ACHN (cell line): ENCODE measurements around the gene KREMEN2.

Experiments
- DNase-seq: peaks from one replicate; pipeline ENCODE4 v3.0.0-alpha.2; 2015
- in situ Hi-C: cut with HindIII; loops from 2 replicates; pipeline ENCODE4 v1.10.0; 2017; ENCODE audit warnings: low sequenced_read_pairs, low pct_ligation_motif_present, low pct_unique_long_range_greater_than_20kb

Gene KREMEN2

DNA sequence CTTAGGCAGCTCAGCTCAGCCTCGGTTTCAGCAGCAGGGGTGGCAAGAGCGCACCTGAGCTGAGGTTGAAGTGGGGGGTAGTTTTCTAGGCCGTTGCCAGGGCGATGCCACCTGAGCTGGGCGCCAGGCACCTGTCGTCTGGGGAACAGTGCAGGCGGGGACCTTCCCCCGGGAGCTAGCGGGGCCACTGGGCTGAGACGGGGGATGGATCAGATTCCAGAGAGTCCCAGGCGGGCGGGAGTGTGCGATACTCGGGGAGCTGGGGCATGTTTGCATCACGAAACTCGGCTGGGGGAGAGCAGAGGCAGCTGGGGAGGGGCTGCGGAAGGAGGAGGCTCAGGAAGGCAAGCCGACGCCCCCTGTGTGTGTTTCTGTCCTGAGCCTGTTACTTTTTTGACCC is 48.2 kb downstream of the KREMEN2 start:
- in situ Hi-C loops = no loop called here
- no peak for DNase-seq

DNA sequence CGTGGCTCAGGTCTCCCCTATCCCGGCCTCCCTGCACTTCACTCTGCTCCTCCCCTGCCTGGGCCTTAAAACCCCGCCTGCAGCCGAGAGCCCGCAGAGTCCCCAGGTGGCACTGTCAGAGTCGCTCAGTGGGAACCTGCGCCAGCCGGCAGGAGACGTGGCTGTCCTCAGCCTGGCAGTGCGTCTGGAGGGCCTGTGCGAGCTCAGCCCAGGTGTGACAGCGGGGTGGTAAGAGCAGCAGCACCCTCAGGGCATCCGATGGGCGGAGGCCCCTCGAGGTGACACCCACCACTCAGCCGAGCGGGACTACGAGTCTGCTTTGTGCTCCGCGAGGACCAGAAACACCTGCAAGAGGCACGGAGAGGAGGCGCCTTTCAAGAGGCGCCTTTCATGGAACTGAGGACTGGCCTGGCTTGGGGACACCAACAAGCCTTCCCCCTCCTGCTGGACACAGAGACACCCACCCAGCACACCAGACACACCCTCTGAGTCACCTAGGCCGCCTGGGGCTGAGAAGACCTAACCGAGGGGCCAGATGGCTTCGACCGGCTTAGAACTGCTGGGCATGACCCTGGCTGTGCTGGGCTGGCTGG is 48.8 kb downstream of the KREMEN2 start, which contains the start of gene CLDN9:
CLDN9 (plus strand) TSS at position 96 of the 593 bp plus-strand sequence; CDS start at position 536, 440 bp downstream.
- no peak for DNase-seq
- in situ Hi-C loops = no loop called here

DNA sequence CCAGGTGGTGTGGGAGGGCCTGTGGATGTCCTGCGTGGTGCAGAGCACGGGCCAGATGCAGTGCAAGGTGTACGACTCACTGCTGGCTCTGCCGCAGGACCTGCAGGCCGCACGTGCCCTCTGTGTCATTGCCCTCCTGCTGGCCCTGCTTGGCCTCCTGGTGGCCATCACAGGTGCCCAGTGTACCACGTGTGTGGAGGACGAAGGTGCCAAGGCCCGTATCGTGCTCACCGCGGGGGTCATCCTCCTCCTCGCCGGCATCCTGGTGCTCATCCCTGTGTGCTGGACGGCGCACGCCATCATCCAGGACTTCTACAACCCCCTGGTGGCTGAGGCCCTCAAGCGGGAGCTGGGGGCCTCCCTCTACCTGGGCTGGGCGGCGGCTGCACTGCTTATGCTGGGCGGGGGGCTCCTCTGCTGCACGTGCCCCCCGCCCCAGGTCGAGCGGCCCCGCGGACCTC is 49.4 kb downstream of the KREMEN2 start:
- in situ Hi-C loops = no loop called here

DNA sequence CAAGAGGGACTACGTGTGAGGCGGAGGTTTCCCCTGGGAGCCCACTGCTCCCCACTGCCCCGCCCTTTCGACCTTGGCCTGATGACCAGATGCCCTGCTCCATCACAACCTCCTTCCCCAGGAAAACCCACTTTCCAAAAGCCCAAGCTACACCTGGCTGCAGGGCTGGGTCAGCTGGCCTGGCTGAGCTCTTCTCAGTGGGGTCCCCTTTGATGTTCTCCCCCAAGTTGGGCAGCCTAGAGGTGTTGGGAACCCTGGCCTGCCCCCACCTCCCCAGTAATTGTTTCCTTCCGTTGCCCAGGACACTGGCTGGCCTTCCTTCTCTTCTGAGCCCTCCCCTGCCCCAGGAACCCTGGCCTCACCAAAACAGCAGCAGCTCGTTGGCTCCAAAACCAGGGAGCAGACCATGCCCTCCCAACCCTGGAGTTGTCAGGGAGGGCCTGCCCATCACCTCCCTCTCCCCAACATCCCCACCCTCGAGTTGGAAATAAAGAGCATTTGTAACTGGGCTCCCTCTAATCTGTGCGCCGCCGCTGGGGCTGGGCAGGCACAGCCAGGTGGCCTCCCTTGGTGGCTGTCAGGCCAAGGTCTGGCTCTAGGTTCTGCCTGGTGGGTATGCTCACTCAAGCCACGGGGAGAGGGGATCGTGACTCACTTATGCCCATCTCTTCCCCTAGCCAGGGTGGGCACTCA is 50.1 kb downstream of the KREMEN2 start:
- DNase-seq = no peak
- in situ Hi-C loops = no loop called here

More for the DNA sequence above, 49.4 kb downstream of the KREMEN2 start:
- DNase-seq = no peak

DNA sequence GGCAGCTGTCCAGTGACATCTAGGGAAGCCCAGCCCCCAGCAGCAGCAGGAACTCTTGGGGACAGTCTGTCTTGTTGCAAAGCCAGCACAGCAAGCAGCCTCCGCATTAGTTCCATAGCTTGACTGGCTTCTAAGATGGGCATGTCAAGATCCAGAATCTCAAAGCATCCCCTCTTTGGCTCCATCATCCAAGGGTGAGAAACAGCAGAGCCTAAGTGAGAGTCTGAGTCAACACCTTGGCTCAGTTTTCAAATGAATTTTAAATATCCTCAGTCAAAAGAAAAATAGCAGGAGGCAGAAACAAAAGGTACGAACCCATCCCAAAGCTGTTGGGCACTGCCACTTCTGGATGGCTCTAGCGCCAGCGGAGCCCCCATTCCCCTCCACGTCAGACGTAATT is 50.9 kb downstream of the KREMEN2 start:
- in situ Hi-C loops = no loop called here

DNA sequence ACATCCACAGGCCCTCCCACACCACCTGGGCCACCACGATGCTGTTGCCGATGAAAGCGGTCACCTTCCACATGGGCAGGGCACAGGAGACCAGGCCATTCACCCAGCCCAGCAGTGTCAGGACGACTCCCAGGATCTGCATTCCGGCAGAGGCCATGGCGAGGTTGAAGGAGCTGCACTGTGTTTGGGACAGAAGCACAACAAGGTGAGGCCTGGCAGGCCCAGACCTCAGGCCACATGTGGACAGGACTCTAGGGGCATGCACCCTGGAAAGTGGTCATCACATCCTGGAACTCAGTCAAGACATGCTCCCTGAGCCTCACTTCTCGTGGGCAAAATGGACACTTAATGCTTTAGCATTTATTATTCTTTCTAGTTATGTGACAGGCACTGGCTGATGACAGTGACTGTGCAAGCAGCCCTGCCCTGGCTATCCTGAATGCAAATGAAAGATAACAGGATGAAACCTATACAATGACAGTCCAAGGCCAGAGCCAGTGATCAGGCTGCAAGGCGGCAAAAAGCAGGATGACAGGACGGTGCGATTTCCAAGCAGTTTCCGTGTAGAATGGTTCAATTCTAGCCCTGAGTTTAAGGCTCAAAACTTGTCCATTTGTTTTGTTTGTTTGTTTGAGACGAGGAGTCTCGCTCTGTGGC is 51.9 kb downstream of the KREMEN2 start:
- DNase-seq = no peak
- in situ Hi-C loops = no loop called here

More for the DNA sequence above, 50.9 kb downstream of the KREMEN2 start:
- DNase-seq = no peak

DNA sequence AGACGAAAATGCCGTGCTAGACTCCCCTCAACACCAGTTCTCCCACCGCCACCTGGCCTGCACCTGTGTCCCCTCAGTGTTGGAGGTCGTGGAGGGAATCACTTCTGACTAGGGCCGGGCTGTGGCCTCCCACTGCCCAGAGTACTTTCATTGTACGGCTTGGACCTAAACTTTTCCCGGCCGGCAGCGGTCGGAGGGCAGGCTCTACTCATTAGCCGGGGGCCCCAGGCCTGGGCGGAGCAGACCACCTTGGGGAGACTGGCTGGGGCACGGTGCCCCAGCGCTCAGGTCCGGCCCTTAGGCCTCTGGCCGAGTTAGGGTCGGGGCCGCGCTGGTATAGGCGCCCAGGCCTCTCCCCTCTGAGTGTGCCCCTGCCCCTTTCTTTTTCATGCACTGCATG is 53.3 kb downstream of the KREMEN2 start:
- no peak for DNase-seq
- in situ Hi-C loops = no loop called here
